HG03159 (cell line): ENCODE data around the gene AAGAB.
"Not testable (repeated sequence)": the region's sequence is repeated elsewhere in the genome, so short reads cannot be mapped to it uniquely, and the experiment has no call there.

Source experiments
- ATAC-seq: cut with Tn5 transposase; IDR thresholded peaks from one replicate; pipeline ENCODE4 v1.9.1; 2021; ENCODE audit warnings: mild to moderate bottlenecking, moderate library complexity; ENCODE audit not compliant: unreplicated experiment

The AAGAB gene

GRCh38 chr15:67154249-67154648 lies 100.2 kb downstream of the AAGAB start:
- ATAC-seq: no peak

DNA sequence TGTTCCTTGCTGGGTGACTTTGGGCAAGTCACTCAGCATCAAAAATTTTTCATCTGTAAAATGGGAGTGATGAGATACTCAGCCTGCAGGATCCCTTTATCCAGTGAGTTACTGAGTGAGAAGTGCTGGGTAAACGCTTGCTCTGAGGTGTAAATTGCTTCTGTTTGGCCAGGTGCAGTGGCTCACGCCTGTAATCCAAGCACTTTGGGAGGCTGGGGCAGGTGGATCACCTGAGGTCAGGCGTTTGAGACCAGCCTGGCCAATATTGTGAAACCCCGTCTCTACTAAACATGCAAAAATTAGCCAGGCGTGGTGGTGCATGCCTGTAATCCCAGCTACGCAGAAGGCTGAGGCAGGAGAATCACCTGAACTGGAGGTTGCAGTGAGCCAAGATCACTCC lies 101.4 kb downstream of the AAGAB start:
- not testable (repeated sequence) for ATAC-seq

GRCh38 chr15:67152429-67152828 lies 102.0 kb downstream of the AAGAB start:
- ATAC-seq: no peak
